SHP77 treated with DMSO at 0.1 percent for 48 hours (cell line): Measurements from ENCODE around the gene TRAIP.
"Not testable (repeated sequence)": the region's sequence is repeated elsewhere in the genome, so short reads cannot be mapped to it uniquely, and the experiment has no call there.

Experiments
- DNase-seq: peaks from one replicate; lab custom pipeline; 2025; lab: John Stamatoyannopoulos, UW

The TRAIP gene

DNA sequence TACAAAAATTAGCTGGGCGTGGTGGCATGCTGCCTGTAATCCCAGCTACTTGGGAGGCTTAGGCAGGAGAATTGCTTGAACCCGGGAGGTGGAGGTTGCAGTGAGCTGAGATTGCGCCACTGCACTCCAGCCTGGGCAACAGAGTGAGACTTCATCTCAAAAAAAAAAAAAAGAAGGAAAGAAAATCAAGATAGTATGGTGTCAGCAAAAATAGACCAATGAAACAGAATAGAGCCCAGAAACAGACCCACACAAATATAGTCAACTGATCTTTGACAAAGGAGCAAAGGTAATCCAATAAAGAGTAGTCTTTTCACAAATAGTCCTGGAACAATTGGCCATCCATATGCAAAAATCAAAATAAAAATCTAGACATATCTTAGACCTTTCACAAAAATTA is 33.2 kb downstream of the TRAIP start:
- DNase-seq = not testable (repeated sequence)

DNA sequence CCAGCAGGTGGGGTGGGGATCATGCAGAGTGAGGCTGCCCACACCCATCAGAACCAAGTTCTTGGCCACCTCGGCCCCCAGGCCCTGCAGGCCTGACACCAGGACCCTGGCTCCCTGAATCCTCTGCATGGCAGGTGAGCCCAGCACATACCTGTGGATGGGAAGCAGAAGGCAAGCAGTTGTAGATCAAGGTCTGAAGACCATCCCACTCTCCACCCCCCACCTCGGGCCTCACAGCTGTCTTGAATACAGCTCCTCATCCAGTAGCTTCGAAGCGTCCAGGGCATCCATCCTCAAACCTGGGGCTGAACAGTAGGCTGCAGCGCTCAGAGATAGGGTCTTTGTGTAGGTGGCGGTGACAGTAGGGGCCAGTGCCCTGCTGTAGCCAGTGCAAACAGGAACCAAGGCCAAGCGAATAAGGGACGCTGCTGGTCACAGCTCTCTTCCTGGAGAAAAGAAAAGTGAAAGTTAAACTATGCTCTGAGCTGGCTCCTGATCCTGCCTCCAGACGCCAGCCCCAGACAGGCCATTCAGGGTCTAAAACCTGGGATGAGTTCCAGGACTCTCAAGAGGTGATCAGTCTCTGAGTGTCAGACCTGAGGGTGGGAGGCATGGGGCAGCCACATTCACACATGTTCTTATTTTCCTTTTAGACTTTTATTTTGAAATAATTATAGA is 42.7 kb downstream of the TRAIP start, which contains the start of gene UBA7:
UBA7 (minus strand) TSS at position 457 of the 678 bp plus-strand sequence; CDS start at position 291, 166 bp downstream.
- DNase-seq = no peak

DNA sequence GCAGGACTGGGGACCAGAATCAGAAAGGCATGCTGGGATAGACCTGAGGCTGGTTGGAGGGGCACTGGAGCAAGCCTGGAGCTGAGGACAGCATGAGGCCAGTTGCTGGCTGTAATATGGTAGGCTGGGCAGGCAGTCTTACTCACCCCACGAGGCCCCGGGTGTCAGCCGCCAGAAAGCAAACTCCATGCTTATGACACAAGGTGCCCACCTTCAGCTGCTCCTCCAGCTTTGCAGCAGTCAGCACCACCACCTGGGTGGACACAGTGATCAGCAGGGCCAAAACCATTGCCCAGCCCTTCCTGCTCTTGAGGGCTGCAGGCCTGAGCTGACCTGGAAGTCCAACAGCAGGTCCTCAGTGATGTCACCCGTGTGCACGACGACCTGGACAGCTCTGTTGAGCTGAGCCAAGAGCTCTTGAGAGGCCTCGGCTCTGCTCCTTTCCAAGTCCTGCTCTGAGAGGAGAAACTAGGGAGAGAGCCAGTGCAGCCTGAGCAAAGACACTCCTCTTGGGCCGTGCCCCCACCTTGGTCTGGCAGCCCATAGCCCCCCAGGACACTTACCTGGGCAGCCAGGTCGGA is 43.4 kb downstream of the TRAIP start:
- no peak for DNase-seq

DNA sequence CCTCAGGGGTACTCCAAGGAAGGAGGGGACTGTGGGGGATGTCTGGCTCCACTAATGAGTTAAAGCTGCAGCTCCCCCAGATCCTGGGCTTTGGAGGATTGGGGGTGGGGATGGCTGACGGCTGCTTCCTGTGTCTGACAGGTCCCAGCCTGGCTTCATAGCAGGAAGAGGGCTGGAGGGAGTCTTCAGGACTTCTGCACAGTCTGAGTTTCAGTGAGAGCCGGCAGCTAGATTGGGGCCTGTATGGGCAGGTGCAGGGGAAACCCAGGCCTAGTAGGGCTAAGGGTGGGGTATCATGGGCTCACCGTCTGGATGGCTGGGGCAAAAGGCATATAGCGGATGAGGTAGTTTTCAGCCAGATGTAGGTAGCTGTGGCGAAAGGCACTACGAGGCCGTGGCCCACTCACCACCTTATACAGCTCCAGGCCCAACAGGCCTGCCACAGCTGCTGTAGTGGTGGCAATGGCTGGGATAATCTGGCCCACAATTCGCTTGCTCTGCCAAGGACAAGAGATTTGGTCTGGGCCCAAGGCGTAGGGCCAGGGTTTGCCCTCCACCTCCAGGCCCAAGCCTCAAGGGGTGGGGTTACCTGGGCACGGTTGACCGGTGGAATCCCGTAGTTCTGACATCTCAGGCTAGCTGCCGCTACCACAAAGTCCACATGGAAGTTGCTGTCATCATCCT is 48.8 kb downstream of the TRAIP start:
- DNase-seq = no peak

DNA sequence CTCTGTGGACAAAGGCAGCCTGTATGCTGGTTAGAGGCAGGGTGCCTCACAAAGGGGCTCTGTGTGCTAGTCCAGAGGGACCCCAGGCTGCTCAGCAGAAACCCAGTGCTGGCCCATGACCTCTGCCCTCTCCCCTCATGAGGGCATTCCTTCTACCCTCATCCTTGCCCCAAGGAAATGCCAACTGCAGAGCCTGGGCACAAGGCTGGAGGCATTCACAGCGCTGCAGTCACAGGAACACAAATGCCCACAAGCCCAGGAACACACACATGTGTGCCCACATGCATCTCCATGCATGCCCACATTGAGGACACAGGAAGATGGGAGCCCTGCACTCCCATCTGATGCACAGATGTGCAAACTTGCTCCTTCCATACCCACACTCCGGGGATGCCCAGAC is 49.5 kb downstream of the TRAIP start:
- no peak for DNase-seq

DNA sequence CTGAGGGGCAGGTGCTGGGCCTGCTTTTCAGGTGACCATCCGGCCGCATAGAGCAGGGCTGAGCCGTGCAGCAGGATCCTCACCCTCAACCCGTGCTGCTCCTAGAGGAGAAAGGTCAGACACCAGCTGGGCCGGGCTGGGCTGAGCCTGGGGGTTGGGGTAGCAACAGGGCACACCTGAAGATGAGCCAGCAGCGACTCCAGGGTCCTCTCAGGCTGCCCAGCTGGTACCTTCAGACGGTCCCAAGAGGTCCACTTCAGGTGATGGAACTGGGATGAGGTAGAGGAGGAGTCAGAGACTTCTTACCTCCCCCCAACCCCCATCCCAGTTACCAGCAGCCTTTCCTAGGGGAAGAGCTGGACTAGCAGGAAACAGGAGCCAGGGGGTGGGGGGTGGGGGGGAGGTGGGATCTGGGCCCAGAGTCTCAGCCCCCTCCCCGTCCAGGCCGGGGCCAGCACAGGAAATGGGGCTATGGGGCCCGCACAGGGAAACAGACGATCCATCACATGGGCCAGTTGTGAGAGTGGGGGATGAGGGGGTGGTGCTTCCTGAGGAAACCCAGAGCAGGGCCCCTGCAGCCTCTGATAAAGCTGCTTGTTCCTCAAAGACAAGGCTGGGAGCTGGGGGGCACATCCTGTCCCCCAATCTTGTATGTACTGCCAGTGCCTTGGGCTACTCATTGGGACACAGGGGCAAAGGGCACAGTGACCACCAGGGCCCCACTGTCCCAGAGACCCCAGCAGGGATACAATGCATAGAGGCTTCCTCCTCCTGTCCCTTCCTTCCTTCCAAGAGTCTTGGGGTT is 50.3 kb downstream of the TRAIP start:
- DNase-seq = no peak

DNA sequence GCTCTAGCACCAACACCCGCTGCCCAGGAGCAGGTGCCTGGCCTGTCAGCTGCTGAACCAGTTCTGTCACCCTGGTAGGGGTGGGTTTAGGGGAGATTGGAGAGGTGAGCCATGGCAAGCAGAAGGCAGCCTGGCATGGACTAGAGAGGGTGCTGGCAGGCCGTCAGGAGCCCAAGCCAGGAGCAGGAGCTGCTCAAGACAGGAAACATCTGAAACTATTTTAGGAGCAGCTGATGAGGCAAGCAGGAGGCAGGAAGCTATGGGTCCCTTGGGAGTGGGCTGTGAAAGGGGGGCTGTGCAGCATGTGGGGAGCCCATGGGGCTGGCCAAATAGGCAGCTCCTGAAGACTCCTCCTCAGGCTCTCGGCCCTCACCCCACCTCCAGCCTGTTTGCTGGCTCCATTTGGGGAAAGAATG is 51.0 kb downstream of the TRAIP start:
- no peak for DNase-seq

DNA sequence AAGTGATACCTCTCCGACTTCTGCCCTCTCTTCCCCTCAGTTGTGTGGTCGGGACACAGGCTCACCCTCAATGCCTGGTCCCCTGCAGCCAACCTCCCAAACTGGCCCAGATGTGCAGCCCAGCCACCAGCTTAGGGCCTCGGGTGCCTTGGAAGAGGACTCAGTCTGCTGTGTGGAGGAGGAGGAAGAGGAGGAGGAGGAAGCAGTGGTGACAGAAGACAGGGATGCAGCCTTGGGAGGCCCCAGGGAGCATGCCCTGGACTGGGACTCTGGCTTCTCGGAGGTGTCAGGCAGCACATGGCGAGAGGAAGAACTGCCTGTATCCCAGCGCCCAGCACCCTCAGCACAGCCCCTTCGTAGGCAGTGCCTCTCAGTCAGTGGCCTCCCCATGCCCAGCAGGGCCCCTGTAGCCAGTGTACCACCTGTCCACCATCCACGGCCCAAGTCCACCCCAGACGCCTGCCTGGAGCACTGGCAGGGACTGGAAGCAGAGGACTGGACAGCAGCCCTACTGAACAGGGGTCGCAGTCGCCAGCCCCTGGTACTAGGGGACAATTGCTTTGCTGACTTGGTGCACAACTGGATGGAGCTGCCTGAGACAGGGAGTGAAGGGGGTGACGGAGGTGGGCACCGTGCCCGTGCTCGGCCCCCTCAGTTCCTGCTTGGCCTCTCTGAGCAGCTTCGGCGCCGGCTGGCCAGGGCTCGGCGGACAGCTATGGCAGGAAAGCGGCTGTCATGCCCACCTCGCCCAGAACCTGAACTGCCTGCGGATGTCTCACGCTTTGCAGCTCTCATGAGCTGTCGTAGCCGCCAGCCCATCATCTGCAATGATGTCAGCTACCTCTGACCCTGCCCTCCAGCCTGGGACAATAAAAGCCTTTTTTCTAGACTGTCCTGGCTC is 52.0 kb downstream of the TRAIP start:
- DNase-seq = no peak

DNA sequence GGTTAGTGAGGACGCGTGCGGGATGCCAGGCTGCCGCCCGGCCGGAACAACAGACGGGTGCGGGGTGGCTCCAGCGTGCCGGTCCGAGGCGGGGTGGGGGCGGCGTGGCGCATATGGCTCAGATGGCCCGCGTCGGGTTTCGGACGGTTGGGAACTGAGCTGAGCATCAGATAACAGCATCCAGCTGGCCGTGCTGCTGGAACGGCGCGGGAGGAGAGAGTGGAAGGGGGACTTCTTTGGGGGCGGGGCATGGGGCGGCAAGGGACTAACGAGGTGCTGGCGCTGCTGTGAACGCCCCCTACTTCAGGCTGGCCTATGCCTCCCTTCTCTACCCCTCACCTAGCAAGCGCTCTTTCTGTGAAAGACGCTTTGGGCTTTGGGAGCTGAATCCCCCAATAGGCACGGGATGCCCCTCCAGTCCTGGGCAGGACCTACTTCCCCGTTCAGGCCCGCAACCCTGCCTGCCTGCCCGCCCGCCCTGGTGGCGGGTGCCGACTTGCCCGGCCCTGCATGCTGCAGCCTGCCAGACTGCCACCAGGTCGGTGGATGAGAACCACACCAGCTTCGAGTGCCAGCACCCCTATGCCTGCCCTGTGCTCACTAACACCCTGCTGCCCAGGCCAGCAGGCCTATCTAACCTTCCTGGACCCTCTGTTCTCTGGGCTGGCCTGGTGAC is 52.8 kb downstream of the TRAIP start:
- no peak for DNase-seq

DNA sequence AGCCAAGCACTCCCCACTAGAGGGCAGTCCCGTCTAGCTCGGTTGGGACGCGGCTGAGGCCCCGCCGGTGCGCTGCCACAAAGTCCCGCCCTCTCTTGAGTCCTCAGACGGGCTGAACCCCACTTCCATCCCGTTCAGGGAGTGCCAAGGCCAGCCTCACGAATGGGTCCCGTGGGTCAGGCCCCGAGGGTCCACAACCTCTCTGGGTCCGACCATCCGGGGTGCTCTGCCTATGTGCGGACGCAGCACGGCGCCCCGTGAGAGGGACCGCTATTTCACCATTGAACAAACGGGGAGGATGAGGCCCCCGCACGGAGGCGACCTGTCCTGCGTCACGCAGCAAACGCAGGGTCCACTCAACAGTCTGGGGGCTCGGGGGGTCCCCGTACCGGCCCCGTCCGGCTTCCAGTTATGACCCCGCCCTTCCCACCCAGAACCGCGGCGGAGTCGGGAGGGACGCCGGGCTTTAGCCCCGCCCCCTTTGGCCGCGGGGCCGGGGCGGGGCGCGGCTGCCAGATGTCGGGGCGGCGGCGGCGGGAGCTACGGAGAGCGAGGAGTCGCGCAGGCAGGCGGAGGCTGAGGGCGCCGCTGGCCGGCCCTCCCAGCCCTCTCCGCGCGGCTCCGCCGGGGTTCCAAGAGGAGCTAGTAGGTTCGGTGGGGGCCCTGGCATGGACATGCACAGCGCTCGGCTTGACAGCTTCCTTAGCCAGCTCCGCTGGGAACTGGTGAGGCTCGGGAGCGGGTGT is 53.5 kb downstream of the TRAIP start, which contains the start of gene INKA1:
INKA1 (plus strand) TSS at position 543 of the 746 bp plus-strand sequence; CDS start at position 675, 132 bp downstream.
- peak; percentile 77 for DNase-seq

DNA sequence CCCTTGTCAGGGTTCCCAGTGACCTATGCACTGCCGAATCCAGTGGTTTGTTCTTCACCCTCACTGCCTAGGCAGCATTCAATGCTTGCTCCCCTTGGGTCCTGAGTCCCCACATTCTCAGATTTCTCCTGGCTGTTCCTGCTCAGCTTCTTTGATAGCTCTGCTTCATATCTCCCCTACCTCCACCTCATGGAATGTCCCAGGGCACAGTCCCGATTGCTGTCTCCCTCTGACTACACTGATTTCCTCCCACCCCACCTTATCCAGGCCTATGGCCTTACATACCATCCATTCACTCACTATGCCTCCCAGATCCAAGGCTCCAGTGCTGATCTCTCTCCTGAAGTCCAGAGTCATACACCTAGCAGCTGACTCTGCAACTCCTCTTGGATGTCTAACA is 55.2 kb downstream of the TRAIP start:
- DNase-seq = no peak

DNA sequence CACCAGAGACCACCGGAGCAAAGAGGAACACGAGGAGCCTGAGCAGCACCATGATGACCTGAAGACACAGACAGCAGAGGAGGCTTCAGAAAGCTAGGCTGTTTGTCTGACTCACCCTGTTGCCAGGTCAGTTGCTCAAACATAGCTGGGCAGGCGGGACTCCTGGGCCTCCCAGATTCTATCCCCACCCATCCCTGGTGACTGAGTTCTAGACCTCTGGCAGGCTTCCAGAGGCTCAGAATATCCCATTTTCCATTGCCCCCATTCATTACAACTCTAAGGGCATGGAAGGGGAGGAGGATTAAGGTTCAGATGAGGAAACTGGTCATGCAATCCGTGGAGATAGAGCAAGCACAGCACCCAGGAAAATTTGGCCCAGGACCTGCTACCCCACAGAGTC is 56.6 kb downstream of the TRAIP start, which contains the start of gene CDHR4:
CDHR4 (minus strand) TSS at position 113 of the 400 bp plus-strand sequence; CDS start at position 52, 61 bp downstream.
- DNase-seq = no peak

DNA sequence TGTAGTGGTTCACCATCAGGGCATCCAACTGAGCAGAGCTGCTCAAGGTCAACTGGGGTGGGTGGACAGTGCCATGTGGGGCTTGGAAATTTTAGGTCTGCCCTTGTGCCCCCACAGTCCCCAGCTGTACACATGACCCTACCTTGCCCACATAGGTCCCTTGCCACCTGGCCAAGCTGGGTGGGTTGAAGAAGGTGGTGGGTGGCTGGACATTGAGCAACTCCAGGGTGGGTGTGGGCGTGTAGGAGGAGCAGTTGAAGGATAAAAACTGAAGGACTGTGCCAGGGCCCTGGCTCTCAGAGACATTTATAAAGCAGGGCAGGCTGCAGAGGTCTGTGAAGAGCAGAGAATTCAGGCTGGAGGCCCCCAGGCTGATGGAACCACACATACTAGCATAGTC is 57.3 kb downstream of the TRAIP start:
- no peak for DNase-seq

DNA sequence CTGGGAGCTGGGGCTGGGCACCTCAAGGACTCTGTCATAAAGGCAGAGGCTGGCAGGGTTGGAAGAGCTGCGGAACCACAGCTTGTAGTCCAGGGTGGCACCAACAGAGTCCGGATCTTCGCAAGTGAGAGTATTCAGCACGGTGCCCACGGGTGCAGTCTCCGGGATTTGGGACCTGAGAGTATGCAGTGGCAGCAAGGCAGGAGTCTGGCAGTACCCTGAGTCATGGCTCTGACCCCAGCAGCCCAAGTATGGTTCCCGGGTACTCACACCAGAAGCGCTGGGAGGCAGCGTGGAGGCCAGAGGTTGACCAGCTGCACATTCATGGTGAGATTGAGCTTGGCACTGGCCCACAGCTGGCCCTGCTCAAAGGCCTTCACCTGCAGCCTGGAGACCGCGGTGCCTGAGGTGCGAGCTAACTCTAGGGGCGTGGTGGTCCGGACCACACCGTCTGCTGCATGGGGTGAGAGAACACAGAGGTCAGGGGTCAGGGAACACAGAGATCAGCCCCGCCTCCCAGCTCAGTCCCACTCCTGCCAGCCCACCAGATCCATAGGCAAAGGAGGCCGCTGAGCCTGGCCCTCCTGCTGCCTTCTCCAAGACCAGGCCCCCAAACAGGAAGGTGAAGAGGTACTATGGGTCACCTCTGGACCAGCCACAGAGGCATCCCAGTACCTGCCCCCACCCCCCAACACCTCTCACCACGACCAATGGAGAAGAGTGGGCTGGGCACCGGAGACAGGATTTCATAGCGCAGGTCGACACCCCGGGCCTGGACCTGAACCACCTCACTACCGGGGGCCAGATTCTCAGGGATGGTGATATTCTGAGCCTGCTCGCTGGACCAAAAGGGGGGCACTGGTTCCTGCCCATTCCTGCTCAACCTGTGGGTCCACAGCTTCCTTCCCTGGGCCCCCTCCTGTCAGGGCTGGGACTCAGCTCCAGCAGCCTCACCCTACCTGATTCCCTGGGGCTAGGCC is 61.1 kb downstream of the TRAIP start:
- DNase-seq = no peak

DNA sequence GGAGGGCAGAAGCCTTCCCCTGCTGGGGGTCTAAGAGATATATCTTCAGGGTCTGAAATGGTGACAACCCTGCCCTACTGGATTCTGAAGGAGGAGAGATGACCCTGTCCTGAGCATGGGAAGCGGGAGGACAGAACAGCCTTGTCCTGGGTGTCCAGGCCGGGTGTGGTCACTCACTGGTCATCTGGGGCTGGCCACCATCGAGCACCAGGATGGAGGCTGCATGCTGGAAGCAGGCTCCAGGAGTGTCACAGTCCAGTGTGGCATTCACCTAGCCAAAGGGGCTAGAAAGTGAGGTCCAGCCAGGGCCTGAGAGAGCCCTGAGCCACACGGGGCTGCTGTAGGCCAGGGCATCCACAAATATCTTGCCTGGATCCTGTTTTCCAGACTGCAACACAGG is 61.9 kb downstream of the TRAIP start:
- no peak for DNase-seq

DNA sequence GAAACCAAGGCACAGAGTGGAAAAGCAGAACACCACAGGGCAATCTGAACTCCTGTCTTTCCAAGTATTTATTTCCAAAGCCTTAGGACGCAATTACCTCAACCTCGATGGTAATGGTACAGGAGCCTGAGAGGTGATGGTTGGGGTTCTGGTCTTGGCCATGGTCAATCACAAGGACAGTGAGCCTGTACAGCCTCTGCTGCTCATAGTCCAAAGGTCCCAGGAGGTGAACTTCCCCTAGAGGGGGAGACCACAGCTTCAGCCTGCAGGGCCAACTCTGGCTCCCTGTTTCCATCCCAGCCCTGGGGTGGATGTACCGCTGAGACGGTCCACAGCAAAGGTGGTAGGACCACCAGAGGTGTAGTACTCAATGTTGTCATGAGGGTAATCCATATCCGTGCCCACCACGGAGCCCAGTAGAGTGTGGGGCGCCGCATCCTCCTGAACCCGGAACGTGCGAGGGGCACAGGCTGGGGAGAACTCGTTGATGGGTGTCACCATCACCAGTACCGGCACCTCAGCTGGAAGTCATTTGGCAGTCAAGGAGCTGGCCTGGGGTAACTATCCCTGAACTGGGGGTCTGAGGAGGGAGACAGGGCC is 62.8 kb downstream of the TRAIP start:
- DNase-seq = no peak

DNA sequence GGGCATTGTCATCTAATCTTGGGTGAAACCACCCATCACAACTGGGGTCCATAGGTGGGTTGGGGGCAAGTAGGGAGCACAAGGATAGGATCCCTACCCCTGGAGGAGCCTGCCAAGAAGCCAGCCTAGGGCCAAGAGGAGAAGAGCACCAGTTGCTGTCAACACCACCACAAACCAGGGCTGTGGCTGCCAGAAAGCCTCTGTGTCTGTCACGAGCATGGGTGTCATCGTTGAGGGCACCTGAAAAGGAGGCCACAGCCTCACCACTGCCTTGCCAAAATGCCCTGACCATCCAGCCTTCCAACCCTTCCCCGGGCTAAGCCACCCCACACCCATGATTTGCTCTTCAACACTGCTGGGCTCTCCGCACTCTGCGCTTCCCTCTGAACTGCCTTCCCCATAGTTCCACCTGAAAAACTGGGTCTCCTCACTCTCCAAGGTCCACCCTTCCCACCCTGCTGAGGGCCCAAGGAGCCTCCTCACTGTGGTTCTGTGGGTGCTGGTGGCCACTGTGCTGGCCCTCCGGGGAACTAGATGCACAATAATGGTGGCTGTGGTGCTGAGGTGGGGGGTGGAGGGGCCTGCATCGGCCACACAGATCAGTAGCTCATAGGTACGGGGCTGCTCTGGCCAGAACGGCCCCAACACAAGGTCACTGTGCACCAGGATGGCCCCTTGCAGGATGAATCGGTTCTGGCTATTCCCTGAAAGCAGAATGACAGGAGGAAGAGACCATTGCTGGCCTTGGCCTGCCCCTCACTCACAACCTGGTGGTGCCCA is 63.8 kb downstream of the TRAIP start:
- DNase-seq = no peak
